Endothelial cell of umbilical vein (primary cell): ENCODE results near the gene SERBP1. TPM values are rescaled to one million over a fixed set of nuclear protein-coding genes. Genes with fewer than 3 reads are reported as not detected.
"Not testable (repeated sequence)": the region's sequence is repeated elsewhere in the genome, so short reads cannot be mapped to it uniquely, and the experiment has no call there.

ENCODE experiments used
- BruUV-seq: library from RNA; stranded (reverse); fragments of 400-500 nt; replicated peaks from 2 replicates; lab custom pipeline; 2021; lab: Mats Ljungman, UMichigan
- CTCF ChIA-PET: fragments of 300-600, 350-600 bp; sonication (Branson Sonifier 250); formaldehyde crosslinking; loops from one replicate; lab custom pipeline; 2021; ENCODE audit warnings: antibody characterized with exemption, inconsistent platforms; lab: Charles Lee
- POLR2A ChIA-PET: fragments of 300-600, 350-600 bp; sonication (Branson Sonifier 250); formaldehyde crosslinking; loops from one replicate; lab custom pipeline; 2021; ENCODE audit warnings: antibody characterized with exemption, inconsistent platforms; lab: Charles Lee
- DNase-seq: peaks from one replicate; pipeline ENCODE4 v3.0.0-alpha.2; 2011; ENCODE audit warnings: low read depth, low spot score
- FAIRE-seq: peaks from 2 replicates; lab custom pipeline; 2011; peaks lifted over from hg19 to GRCh38; lab: Jason Lieb, UNC
- H2AFZ ChIP-seq: 2 replicates; pipeline ENCODE4 v1.6.0; 2012; ENCODE audit warnings: low read depth, low read length, control low read depth, inconsistent platforms
- H3K27ac ChIP-seq: 2 replicates; pipeline ENCODE4 v1.5.1; 2011; ENCODE audit warnings: low read depth, mild to moderate bottlenecking, control low read depth, low read length, moderate library complexity; ENCODE audit not compliant: insufficient read depth
- H3K27me3 ChIP-seq, 2 experiments: 2 replicates each; pipeline versions ENCODE4 v1.6.0 to v1.6.1; 2011; ENCODE audit warnings: low read length in 2 of 2, mixed read lengths in 1 of 2; ENCODE audit not compliant: control insufficient read depth in 2 of 2, insufficient read depth in 2 of 2
- H3K36me3 ChIP-seq, 2 experiments: 2 replicates in 1 of 2; 3 replicates in 1 of 2; pipeline ENCODE4 v1.5.1; 2011; ENCODE audit warnings: low read length in 2 of 2, mild to moderate bottlenecking in 1 of 2, moderate library complexity in 1 of 2; ENCODE audit not compliant: control insufficient read depth in 2 of 2, insufficient read depth in 2 of 2; ENCODE audit errors: extremely low read depth in 1 of 2
- H3K4me1 ChIP-seq: 3 replicates; pipeline ENCODE4 v1.5.1; 2011; ENCODE audit warnings: mild to moderate bottlenecking, low read length; ENCODE audit not compliant: control insufficient read depth, insufficient read depth; ENCODE audit errors: extremely low read depth
- H3K4me2 ChIP-seq: 2 replicates; pipeline ENCODE4 v1.6.1; 2011; ENCODE audit warnings: low read length, control low read depth, mixed read lengths; ENCODE audit not compliant: insufficient read depth
- H3K4me3 ChIP-seq, 3 experiments: fragments of 200-600 bp in 1 of 3; sonication (generic), shearing (Covaris generic) in 1 of 3; replicated peaks in 1 of 3; 2 replicates each; pipeline ENCODE4 v1.5.1; 2011 to 2016; ENCODE audit warnings: control low read depth in 3 of 3, low read length in 3 of 3, mild to moderate bottlenecking in 2 of 3, inconsistent platforms in 1 of 3, low read depth in 1 of 3, moderate library complexity in 1 of 3; ENCODE audit not compliant: insufficient read depth in 1 of 3
- H3K79me2 ChIP-seq: 2 replicates; pipeline ENCODE4 v1.6.0; 2012; ENCODE audit warnings: low read length, inconsistent platforms; ENCODE audit not compliant: control insufficient read depth, insufficient read depth
- H3K9ac ChIP-seq: replicated peaks from 2 replicates; pipeline ENCODE3; 2011; ENCODE audit warnings: low read length, control low read depth; ENCODE audit not compliant: insufficient read depth; ENCODE audit errors: extremely low read depth
- H3K9me1 ChIP-seq: replicated peaks from 3 replicates; pipeline ENCODE4 v1.6.0; 2011; ENCODE audit warnings: mild to moderate bottlenecking, low read length; ENCODE audit not compliant: control insufficient read depth, insufficient read depth; ENCODE audit errors: extremely low read depth
- H3K9me3 ChIP-seq: replicated peaks from 2 replicates; pipeline ENCODE4 v1.5.1; 2012; ENCODE audit warnings: low read length, inconsistent platforms; ENCODE audit not compliant: control insufficient read depth, insufficient read depth
- H4K20me1 ChIP-seq: replicated peaks from 2 replicates; pipeline ENCODE3; 2011; ENCODE audit warnings: mild to moderate bottlenecking, low read length; ENCODE audit not compliant: control insufficient read depth, insufficient read depth; ENCODE audit errors: extremely low read depth
- CTCF ChIP-seq, 2 donors: IDR thresholded peaks; 1 replicate in 1 of 2; 2 replicates in 1 of 2; pipeline ENCODE4 v1.5.1; 2011; ENCODE audit warnings: low read length in 2 of 2, mild to moderate bottlenecking in 2 of 2, moderate library complexity in 2 of 2, control low read depth in 1 of 2, inconsistent platforms in 1 of 2, low read depth in 1 of 2; ENCODE audit not compliant: insufficient read depth in 1 of 2; ENCODE audit errors: extremely low read depth in 1 of 2
- FOS ChIP-seq: IDR thresholded peaks from 2 replicates; pipeline ENCODE4 v1.6.1; 2011; ENCODE audit warnings: mild to moderate bottlenecking, low read length, moderate library complexity, borderline replicate concordance; ENCODE audit not compliant: insufficient read depth
- JUN ChIP-seq: IDR thresholded peaks from 2 replicates; pipeline ENCODE4 v1.6.1; 2011; ENCODE audit warnings: borderline replicate concordance, low read depth; ENCODE audit not compliant: insufficient read length, insufficient read depth
- POLR2A ChIP-seq: IDR thresholded peaks from 2 replicates; pipeline ENCODE4 v1.6.1; 2012; ENCODE audit warnings: low read depth, mild to moderate bottlenecking, control low read depth, low read length
- dilution Hi-C: fragments of 300-500 bp; cut with MboI; formaldehyde crosslinking; loops from one replicate; pipeline ENCODE4 v1.15.0; 2019; ENCODE audit warnings: low sequenced_read_pairs; ENCODE audit not compliant: extremely low pct_ligation_motif_present
- intact Hi-C: fragments of 100-400 bp; cut with micrococcal nuclease; formaldehyde crosslinking; loops from one replicate; pipeline ENCODE4 v1.10.0; 2022
- polyA plus RNA-seq, 4 experiments: library from polyadenylated mRNA; depleted of rRNA in 3 of 4; stranded (reverse) in 3 of 4; unstranded in 1 of 4; fragments of >200 nt; gene quantifications; 2 replicates each; pipeline versions ENCODE4 v1.2.1 to v1.2.3, GENCODE V29; 2011 to 2012; ENCODE audit warnings: missing spikeins in 1 of 4
- total RNA-seq: library from RNA; stranded (reverse); gene quantifications from 2 replicates; pipeline ENCODE4 v1.2.3, GENCODE V29; 2021

The SERBP1 gene
- total and polyA plus RNA-seq, 2 donors (not counting 3 experiments of a cell fraction or from before 2014, with no cell fraction given), result 145 to 293 TPM

- peak; percentile 50 for DNase-seq
- CTCF ChIA-PET, result interaction anchor here (1.3 to 2.0 kb wide), 2 partner anchors 10 to 234 kb away, joined by 4 to 5 read pairs; no protein-coding TSS in a partner anchor
Measured at GRCh38 chr1:67446893-67447292, 16.7 kb upstream of the SERBP1 start.

GRCh38 chr1:67446014-67446413, 15.8 kb upstream of the SERBP1 start:
- not testable (repeated sequence) for BruUV-seq
- CTCF ChIA-PET, result interaction anchor here (0.9 to 2.0 kb wide), 4 partner anchors 9 to 233 kb away, joined by 3 to 5 read pairs (median 4); no protein-coding TSS in a partner anchor

More at GRCh38 chr1:67446893-67447292, 16.7 kb upstream of the SERBP1 start:
- Histone ChIP-seq H3K9me3 (no peaks in the 10 kb centered on the region), H2AFZ (no peak overlapping the region), H3K79me2 (no peaks in the 10 kb centered on the region), H3K9ac (no peak overlapping the region), H3K4me2 (peak overlapping the region; percentile 19), H3K4me1 (peaks cover 10% of the 10 kb centered on the region), H3K36me3 (no peaks in the 10 kb centered on the region), H3K9me1 (no peaks in the 10 kb centered on the region), H3K27ac (no peak overlapping the region), H4K20me1 (no peaks in the 10 kb centered on the region), H3K4me3 (no peak overlapping the region), H3K27me3 (no peaks in the 10 kb centered on the region)
- POLR2A ChIA-PET, result no interaction called here
- dilution Hi-C loops, result no loop called here
- BruUV-seq, result no TSS peak
- TF ChIP-seq FOS (no peak), JUN (no peak), CTCF (IDR thresholded peaks at IDR 0.05; ENCODE audit: extremely low read depth in 1 of 2, insufficient read depth in 1 of 2, low read depth in 1 of 2, low read length in 2 of 2) (no peak), POLR2A (no peak)
- peak; percentile 55 for FAIRE-seq
- intact Hi-C loops, result no loop called here

More at GRCh38 chr1:67446014-67446413, 15.8 kb upstream of the SERBP1 start:
- H3K9ac ChIP-seq, intact Hi-C loops, H3K36me3 ChIP-seq, POLR2A ChIA-PET, H3K4me3 ChIP-seq, FAIRE-seq, H3K4me2 ChIP-seq, H3K27ac ChIP-seq, H3K9me1 ChIP-seq, DNase-seq, H4K20me1 ChIP-seq, H3K27me3 ChIP-seq, H3K79me2 ChIP-seq, H2AFZ ChIP-seq, H3K9me3 ChIP-seq, dilution Hi-C loops: not testable (repeated sequence)
- H3K4me1 ChIP-seq, result peaks cover 14% of the 10 kb centered on the region
